Choroid plexus epithelial cell (primary cell): ENCODE measurements around the gene CLMP.

ENCODE experiments used
- DNase-seq: peaks from one replicate; pipeline ENCODE4 v3.0.0-alpha.2; 2010; ENCODE audit warnings: low read depth
- H3K4me3 ChIP-seq: 2 replicates; pipeline ENCODE4 v1.5.1; 2011; ENCODE audit warnings: low read depth, mild to moderate bottlenecking, control low read depth, low read length, moderate library complexity
- TF ChIP-seq, protein P1 (sequence below): conservative IDR thresholded peaks from 2 replicates; pipeline ENCODE4 v1.5.1; 2011; ENCODE audit warnings: low read depth, mild to moderate bottlenecking, control low read depth, inconsistent platforms, low read length, moderate library complexity

The CLMP gene

DNA sequence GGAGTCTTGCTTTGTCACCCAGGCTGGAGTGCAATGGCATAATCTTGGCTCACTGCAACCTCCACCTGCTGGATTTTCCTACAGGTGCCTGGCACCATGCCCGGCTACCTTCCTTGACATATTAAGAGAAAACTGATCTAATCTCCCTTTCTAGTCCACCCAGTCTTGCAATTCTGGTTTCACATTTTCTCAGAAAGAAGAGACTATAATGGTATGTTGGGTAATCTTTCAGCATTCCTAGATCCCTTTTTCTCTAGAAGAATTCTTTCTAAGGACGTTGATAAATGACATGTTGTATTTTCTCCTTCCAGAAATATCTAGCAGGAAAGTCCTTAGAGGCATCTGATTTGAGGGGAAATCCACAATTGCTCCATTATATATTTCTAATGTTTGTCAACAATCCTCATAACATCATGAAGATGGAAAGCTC, 122.7 kb downstream of the CLMP start:
- DNase-seq = no peak
- no peak overlapping the region for H3K4me3 ChIP-seq
- TF ChIP-seq, protein P1, sequence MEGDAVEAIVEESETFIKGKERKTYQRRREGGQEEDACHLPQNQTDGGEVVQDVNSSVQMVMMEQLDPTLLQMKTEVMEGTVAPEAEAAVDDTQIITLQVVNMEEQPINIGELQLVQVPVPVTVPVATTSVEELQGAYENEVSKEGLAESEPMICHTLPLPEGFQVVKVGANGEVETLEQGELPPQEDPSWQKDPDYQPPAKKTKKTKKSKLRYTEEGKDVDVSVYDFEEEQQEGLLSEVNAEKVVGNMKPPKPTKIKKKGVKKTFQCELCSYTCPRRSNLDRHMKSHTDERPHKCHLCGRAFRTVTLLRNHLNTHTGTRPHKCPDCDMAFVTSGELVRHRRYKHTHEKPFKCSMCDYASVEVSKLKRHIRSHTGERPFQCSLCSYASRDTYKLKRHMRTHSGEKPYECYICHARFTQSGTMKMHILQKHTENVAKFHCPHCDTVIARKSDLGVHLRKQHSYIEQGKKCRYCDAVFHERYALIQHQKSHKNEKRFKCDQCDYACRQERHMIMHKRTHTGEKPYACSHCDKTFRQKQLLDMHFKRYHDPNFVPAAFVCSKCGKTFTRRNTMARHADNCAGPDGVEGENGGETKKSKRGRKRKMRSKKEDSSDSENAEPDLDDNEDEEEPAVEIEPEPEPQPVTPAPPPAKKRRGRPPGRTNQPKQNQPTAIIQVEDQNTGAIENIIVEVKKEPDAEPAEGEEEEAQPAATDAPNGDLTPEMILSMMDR = no peak

DNA sequence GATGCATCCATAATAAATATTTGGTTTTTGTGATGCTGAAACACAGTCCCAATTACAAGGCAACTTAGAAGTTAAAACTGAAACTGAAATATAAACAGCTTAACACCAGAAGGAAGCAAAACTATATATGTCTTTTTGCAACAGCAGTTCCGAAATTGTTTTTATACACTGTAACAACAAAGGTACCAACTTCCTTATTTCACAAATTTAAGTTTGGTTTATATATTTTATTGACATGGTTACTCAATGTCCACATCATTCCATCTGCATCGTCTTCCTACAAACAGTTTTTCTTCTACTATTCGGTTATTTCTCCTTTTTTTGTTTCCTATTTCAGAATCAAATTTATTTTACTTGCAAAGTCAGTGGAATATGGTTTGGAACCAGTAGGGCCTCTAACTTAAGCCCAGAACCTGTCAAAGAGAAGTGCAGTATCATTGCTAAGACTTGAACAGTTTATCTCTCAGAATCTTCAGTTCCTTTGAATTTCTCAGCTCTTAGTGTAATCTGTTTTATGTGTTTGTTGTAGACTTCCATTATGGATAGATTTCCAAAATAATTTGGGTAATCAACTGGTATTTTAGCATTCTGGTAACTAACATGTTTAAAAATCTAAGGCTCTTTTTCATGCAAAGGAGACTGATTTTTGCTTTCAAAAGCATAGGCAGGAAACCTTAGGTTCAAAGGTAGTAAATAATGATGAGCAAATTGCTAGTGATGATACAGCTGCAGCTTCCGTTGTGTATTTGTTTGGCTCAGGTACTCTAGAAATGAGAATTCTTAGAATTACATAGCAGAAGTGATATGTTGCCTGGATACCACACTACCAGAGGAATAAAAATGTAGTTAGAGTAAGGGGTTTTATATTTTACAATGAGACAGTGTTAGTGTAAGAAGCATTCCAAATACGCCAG, 124.9 kb downstream of the CLMP start:
- no peak overlapping the region for H3K4me3 ChIP-seq
- TF ChIP-seq, protein P1 = no peak
- no peak for DNase-seq

DNA sequence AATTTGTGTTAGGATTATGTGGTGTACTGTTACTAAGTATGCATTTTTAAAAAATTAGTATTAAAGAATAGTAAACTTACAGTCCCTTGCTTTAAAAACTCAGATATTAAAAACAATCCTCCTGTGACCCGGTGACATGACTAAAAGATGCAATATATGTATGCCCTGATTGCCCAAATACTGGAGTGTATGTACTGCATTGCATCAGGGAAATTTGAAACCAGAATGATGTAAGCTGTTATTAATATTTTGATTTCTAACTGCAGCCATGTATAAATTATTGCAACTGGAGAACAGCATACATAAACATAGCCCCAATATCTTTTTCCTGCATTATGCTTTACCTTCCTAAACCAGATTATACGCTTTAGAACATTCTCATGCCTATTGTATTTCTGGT, 129.4 kb downstream of the CLMP start:
- DNase-seq = peak; percentile 88
- no peak overlapping the region for H3K4me3 ChIP-seq
- TF ChIP-seq, protein P1 = no peak

DNA sequence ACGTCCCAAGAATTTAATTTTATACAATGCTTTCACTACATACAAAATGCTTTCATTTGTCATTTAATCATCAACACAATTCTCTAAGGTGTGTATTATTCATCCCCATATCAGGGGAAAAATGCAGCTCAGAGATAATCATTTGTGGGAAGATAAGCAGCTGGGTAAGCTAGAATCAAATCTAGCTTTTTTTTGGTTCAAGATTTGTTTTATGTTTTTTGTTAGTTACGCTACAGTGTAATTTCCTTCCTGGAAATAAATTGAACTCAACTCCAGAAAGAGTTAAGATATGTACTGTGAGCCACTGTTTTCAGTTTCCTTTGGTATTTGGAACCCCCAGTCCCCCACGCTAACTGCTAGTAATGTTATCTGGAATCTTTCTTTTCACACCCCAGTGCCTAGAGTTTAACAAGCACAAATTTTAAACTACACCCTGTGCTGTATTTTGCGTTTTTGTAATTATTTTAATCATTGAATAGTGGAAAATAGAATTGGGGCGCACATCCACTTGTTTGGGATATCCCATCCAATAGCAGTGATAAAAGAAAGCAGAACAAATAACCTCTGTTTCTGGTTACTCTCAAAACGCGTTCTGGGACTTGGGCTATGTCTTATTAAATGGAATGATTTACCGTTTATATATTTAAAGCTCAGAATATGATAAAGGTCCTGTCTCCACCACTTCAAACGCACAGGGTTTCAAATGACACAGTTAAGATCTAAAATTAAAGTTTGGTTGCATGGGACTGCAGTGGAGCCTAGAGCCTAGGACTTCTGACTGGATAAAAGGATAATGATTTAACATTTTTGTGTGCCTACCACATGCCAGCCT, 131.0 kb downstream of the CLMP start:
- TF ChIP-seq, protein P1 = no peak
- peak overlapping the region; percentile 98 for H3K4me3 ChIP-seq
- no peak for DNase-seq

DNA sequence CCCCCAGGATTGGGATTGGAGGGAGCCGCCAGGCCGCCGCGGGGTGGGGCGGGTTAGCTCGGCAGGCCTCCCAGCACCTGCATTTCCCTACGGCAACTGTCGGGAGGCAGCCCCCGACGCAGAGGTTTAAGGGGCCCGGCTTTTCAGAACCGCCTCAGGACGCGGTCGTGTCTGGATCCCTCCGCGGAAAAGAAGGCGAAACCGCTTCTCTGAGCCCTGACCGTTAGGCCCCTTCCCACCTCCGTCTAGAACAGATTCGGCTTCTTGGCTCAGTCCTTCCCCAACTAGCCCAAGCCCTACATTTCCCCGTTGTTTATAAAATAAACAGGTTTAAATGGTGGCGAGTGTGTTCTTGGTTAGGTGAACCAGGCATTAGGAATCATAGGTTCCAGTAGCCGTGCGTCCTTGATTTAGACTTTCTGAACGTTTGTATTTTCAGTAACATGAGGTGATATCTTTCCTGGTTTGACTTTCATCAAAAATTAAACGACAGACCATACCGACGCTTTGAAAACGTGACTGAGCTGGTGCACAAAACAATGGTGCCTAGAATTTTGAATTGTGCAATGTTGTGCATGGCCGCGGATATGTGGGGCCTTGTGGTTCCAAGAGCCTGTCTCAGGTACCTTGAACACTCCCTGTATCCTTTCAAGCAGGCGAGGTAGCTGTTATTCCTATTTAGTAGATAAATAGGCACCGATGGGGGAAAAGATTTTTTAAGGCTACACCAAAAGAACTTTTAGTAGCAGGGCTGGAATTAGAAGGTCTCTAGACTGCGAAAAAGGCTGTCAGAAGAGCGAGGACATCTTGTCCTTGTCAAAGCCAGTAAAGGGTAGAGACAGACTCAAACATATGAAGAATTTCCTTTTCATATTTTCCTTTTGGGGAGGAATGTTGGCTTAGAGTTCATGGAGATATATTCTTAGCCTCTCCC, 131.9 kb downstream of the CLMP start:
- peak; percentile 78 for DNase-seq
- peak overlapping the region; percentile 98 for H3K4me3 ChIP-seq
- TF ChIP-seq, protein P1 = no peak

DNA sequence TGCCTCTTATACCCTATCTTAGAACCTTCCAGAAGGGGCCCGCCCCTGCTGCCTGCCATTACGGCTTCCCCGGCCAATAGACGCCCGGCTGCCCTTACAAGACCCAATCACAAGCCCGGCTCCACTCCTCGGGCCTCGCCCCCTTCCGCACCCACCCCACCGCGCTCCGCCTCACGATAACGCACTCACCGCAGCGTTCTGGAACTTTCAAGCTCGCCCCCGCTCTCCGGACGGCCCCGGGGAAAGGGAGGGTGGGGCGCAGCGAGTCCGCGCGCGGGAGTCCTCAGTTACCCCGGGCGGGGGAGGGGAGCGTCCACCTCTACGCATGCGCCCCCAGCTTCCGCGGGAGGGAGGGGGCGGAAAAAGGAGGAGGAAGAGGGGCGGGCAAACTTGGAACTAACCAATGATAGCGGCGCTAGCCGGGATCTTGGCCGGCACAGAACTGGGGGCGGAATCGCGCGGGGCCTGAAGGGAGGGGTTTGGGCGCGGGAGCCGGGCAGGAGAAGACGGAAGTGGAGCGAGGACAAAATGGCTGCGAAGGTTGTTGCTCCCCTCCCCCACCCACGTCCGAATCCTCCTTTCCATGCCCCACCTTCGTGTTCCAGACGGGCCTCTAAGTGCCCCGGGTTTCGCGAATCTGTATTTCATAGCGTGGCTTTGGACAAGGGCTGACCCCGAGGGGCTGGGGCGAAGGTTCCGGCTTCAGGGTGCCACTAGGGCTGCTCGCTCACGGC, 132.7 kb downstream of the CLMP start:
- H3K4me3 ChIP-seq = peak overlapping the region; percentile 98
- peak; percentile 100 for DNase-seq
- TF ChIP-seq, protein P1 = no peak
